GM12878 (cell line): ENCODE measurements around the gene TEX54. TPM values are rescaled to one million over a fixed set of nuclear protein-coding genes. Genes with fewer than 3 reads are reported as not detected.
A peak's percentile ranks its signal among the peaks of the same experiment; 100 is the strongest.

Source experiments
- ATAC-seq: fragments of 200-7000 bp; cut with Tn5 transposase; 3 replicates; pipeline ENCODE4 v1.9.1; 2020; ENCODE audit warnings: mild to moderate bottlenecking, moderate library complexity
- BruUV-seq: library from RNA; stranded (reverse); fragments of 400-500 nt; replicated peaks from 2 replicates; lab custom pipeline; 2021; lab: Mats Ljungman, UMichigan
- CTCF ChIA-PET: fragments of 300-600 bp; sonication (Branson Sonifier 250); formaldehyde crosslinking; extraction: SDS; loops from one replicate; lab custom pipeline; 2021; ENCODE audit warnings: inconsistent platforms; lab: Yijun Ruan, JAX
- POLR2A ChIA-PET: fragments of 350-600 bp; formaldehyde crosslinking; extraction: SDS; loops from one replicate; lab custom pipeline; 2021; ENCODE audit warnings: inconsistent platforms; lab: Charles Lee
- RAD21 ChIA-PET: fragments of 300-600 bp; sonication (Branson Sonifier 250); formaldehyde crosslinking; loops from one replicate; lab custom pipeline; 2023; ENCODE audit warnings: antibody characterized with exemption; ENCODE audit not compliant: unreplicated experiment; lab: Charles Lee
- SMC1A ChIA-PET: fragments of 300-600 bp; sonication (Branson Sonifier 250); formaldehyde crosslinking; loops from one replicate; lab custom pipeline; 2023; ENCODE audit not compliant: unreplicated experiment, uncharacterized antibody; lab: Charles Lee
- DNase-seq: peaks from one replicate; pipeline ENCODE4 v3.0.0-alpha.2; 2011; ENCODE audit warnings: low read depth, low spot score
- FAIRE-seq: peaks from 3 replicates; lab custom pipeline; 2011; peaks lifted over from hg19 to GRCh38; lab: Jason Lieb, UNC
- H2AFZ ChIP-seq: 2 replicates; pipeline ENCODE4 v1.6.0; 2011; ENCODE audit warnings: low read depth, low read length, control low read depth; ENCODE audit not compliant: control insufficient read depth
- H3K27ac ChIP-seq: 2 replicates; pipeline ENCODE4 v1.5.1; 2011; ENCODE audit warnings: control low read depth; ENCODE audit not compliant: control insufficient read depth, insufficient read depth
- H3K27me3 ChIP-seq, 2 experiments: replicated peaks in 1 of 2; 2 replicates each; pipeline versions ENCODE4 v1.6.0 to v1.6.1; 2011; ENCODE audit warnings: low read length in 1 of 2; ENCODE audit not compliant: control insufficient read depth in 2 of 2, insufficient read depth in 2 of 2
- H3K36me3 ChIP-seq, 2 experiments: 2 replicates each; pipeline ENCODE4 v1.5.1; 2011; ENCODE audit warnings: low read length in 1 of 2; ENCODE audit not compliant: control insufficient read depth in 2 of 2, insufficient read depth in 2 of 2
- H3K4me1 ChIP-seq: 2 replicates; pipeline ENCODE4 v1.6.1; 2011; ENCODE audit warnings: mild to moderate bottlenecking, low read length, moderate library complexity, mixed read lengths; ENCODE audit not compliant: control insufficient read depth, insufficient read depth
- H3K4me2 ChIP-seq: 2 replicates; pipeline ENCODE4 v1.6.0; 2011; ENCODE audit warnings: control low read depth; ENCODE audit not compliant: control insufficient read depth, insufficient read depth
- H3K4me3 ChIP-seq: fragments of 200-600 bp; sonication (generic); 2 replicates; pipeline ENCODE4 v1.5.1; 2016
- H3K79me2 ChIP-seq: 2 replicates; pipeline ENCODE4 v1.6.0; 2011; ENCODE audit warnings: low read length; ENCODE audit not compliant: control insufficient read depth, insufficient read depth
- H3K9ac ChIP-seq: 2 replicates; pipeline ENCODE4 v1.8.0; 2011; ENCODE audit warnings: low read length, control low read depth, mixed read lengths; ENCODE audit not compliant: control insufficient read depth, insufficient read depth
- H3K9me3 ChIP-seq: replicated peaks from 3 replicates; pipeline ENCODE4 v1.5.1; 2011; ENCODE audit warnings: mild to moderate bottlenecking, low read length; ENCODE audit not compliant: control insufficient read depth, insufficient read depth
- H4K20me1 ChIP-seq: 2 replicates; pipeline ENCODE4 v1.6.0; 2011; ENCODE audit not compliant: control insufficient read depth, insufficient read depth
- KAT2A ChIP-seq: conservative IDR thresholded peaks from 2 replicates; pipeline ENCODE4 v1.6.1; 2011; ENCODE audit warnings: low read depth, low read length; ENCODE audit not compliant: control insufficient read depth
- NBN ChIP-seq: fragments of 450-650 bp; IDR thresholded peaks from 2 replicates; pipeline ENCODE4 v1.6.1; 2016
- POU2F2 ChIP-seq: IDR thresholded peaks from 3 replicates; pipeline ENCODE4 v1.6.1; 2011; ENCODE audit warnings: low read depth, mild to moderate bottlenecking, low read length, borderline replicate concordance
- RUNX3 ChIP-seq: IDR thresholded peaks from 2 replicates; pipeline ENCODE4 v1.6.1; 2012; ENCODE audit warnings: low read length, inconsistent platforms
- YY1 ChIP-seq: IDR thresholded peaks from 2 replicates; pipeline ENCODE4 v1.6.1; 2011; ENCODE audit warnings: low read depth, mild to moderate bottlenecking, low read length
- ZNF217 ChIP-seq: fragments of 450-650 bp; IDR thresholded peaks from 2 replicates; pipeline ENCODE4 v1.6.1; 2017; ENCODE audit warnings: antibody characterized with exemption, mild to moderate bottlenecking
- ZZZ3 ChIP-seq: IDR thresholded peaks from 2 replicates; pipeline ENCODE4 v1.6.1; 2011; ENCODE audit warnings: low read depth; ENCODE audit not compliant: control insufficient read depth, insufficient read length
- WGBS: methylation state at CpG from one replicate; pipeline ENCODE4 v1.1.6; 2016; ENCODE audit warnings: low lambda C conversion rate; ENCODE audit not compliant: insufficient replicate concordance, insufficient coverage; ENCODE audit errors: missing lambda C conversion rate; 5-methylcytosine and 5-hydroxymethylcytosine counted together
- in situ Hi-C: fragments of 300-500 bp; cut with MboI; formaldehyde crosslinking; loops from 9 replicates; pipeline ENCODE4 v1.14.3; 2018; ENCODE audit warnings: mixed read lengths
- intact Hi-C: fragments of 100-400 bp; cut with micrococcal nuclease; formaldehyde crosslinking; loops from one replicate; pipeline ENCODE4 v1.14.2; 2022; ENCODE audit not compliant: unreplicated experiment
- polyA plus RNA-seq, 11 experiments: library from polyadenylated mRNA; depleted of rRNA in 4 of 11; unstranded in 6 of 11; stranded (reverse) in 5 of 11; fragments of >200 nt; fragmentation: Nextera tagmentation in 4 of 11; fragmentation: Illumina TruSeq in 1 of 11; extraction: Ambion mirVana in 4 of 11; extraction: Trizol in 1 of 11; gene quantifications; 1 replicate in 1 of 11; 2 replicates in 10 of 11; pipeline versions ENCODE4 v1.2.1 to v1.2.3, GENCODE V29; 2011 to 2016; ENCODE audit warnings: inconsistent platforms in 2 of 11, missing spikeins in 2 of 11, low read depth in 1 of 11
- total RNA-seq, 4 experiments: library from RNA; depleted of rRNA in 3 of 4; stranded (reverse); fragments of >200 nt in 3 of 4; fragmentation: Illumina TruSeq in 1 of 4; extraction: Trizol in 1 of 4; gene quantifications; 2 replicates each; pipeline versions ENCODE4 v1.2.1 to v1.2.3, GENCODE V29; 2013 to 2021
- TF ChIP-seq, protein P1 (sequence below): fragments of 150-350 bp; IDR thresholded peaks from 2 replicates; pipeline ENCODE4 v1.6.1; 2016; ENCODE audit warnings: low read depth, low read length
- TF ChIP-seq, protein P2 (sequence below): fragments of 450-650 bp; conservative IDR thresholded peaks from 2 replicates; pipeline ENCODE4 v1.6.1; 2017; ENCODE audit warnings: mild to moderate bottlenecking, moderate library complexity

Gene TEX54
- total and polyA plus RNA-seq, 10 of the 15 experiments (the other 5 are each of a cell fraction or from before 2014, with no cell fraction given), result 0.38 to 0.68 (median 0.51) TPM; not detected in 7

DNA sequence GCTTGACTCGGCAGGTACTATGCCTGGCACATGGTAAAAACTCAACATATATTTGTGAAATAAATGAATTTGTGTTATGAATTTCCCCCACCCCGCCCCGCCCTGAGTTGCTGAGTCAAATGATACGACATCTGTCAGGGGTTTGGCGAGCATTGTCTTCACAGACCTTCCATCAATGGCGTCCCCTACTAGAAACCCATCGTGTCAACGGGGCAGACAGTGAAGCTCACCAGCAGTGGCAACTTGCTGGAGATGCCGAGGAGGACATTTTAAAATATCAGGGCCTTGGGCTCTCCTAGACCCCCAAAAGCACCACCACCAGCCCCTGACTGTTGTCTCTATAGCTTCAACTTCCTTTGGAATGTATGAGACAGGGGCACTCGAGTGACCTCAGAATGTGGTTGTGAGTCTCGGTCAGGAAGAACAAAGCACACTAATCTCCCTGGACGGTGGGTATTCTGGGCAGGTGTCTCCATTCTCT is 26.6 kb downstream of the TEX54 start:
- intact Hi-C loops, result loop anchor here (1.0 to 2.0 kb wide), 2 partner anchors 19 to 79 kb away; partner anchors contain the start of genes HNRNPUL2 and TMEM179B
- peak overlapping the region; percentile 86 for H3K27ac ChIP-seq
- H3K9ac ChIP-seq, result peak overlapping the region; percentile 95
- H2AFZ ChIP-seq, result peak overlapping the region; percentile 94
- ATAC-seq (peak; percentile 60), FAIRE-seq (no peak), DNase-seq (no peak)
- peaks cover 25% of the 10 kb centered on the region for H3K79me2 ChIP-seq
- no peaks in the 10 kb centered on the region for H4K20me1 ChIP-seq
- POLR2A ChIA-PET, result interaction anchor here (0.6 to 2.2 kb wide), 21 partner anchors 8 to 141 kb away, joined by 3 to 17 read pairs (median 5); partner anchors contain the start of genes C11orf98, CSKMT, STX5 and TAF6L
- BruUV-seq, result no TSS peak
- H3K4me2 ChIP-seq, result peak overlapping the region; percentile 91
- 8% methylated on average over 12 of the region's 12 CpGs for WGBS
- SMC1A ChIA-PET, result interaction anchor here (0.8 to 2.1 kb wide), 9 partner anchors 10 to 76 kb away, joined by 3 to 10 read pairs (median 4); partner anchors contain the start of gene STX5
- peaks cover 6 to 19% of the 10 kb centered on the region in 2 experiments for H3K36me3 ChIP-seq
- H3K4me1 ChIP-seq, result peaks cover 16% of the 10 kb centered on the region
- peak overlapping the region; percentile 85 for H3K4me3 ChIP-seq
- TF ChIP-seq RUNX3, result peak; percentile 26
- TF ChIP-seq, protein P1, sequence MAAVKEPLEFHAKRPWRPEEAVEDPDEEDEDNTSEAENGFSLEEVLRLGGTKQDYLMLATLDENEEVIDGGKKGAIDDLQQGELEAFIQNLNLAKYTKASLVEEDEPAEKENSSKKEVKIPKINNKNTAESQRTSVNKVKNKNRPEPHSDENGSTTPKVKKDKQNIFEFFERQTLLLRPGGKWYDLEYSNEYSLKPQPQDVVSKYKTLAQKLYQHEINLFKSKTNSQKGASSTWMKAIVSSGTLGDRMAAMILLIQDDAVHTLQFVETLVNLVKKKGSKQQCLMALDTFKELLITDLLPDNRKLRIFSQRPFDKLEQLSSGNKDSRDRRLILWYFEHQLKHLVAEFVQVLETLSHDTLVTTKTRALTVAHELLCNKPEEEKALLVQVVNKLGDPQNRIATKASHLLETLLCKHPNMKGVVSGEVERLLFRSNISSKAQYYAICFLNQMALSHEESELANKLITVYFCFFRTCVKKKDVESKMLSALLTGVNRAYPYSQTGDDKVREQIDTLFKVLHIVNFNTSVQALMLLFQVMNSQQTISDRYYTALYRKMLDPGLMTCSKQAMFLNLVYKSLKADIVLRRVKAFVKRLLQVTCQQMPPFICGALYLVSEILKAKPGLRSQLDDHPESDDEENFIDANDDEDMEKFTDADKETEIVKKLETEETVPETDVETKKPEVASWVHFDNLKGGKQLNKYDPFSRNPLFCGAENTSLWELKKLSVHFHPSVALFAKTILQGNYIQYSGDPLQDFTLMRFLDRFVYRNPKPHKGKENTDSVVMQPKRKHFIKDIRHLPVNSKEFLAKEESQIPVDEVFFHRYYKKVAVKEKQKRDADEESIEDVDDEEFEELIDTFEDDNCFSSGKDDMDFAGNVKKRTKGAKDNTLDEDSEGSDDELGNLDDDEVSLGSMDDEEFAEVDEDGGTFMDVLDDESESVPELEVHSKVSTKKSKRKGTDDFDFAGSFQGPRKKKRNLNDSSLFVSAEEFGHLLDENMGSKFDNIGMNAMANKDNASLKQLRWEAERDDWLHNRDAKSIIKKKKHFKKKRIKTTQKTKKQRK, result no peak
- TF ChIP-seq, protein P2, sequence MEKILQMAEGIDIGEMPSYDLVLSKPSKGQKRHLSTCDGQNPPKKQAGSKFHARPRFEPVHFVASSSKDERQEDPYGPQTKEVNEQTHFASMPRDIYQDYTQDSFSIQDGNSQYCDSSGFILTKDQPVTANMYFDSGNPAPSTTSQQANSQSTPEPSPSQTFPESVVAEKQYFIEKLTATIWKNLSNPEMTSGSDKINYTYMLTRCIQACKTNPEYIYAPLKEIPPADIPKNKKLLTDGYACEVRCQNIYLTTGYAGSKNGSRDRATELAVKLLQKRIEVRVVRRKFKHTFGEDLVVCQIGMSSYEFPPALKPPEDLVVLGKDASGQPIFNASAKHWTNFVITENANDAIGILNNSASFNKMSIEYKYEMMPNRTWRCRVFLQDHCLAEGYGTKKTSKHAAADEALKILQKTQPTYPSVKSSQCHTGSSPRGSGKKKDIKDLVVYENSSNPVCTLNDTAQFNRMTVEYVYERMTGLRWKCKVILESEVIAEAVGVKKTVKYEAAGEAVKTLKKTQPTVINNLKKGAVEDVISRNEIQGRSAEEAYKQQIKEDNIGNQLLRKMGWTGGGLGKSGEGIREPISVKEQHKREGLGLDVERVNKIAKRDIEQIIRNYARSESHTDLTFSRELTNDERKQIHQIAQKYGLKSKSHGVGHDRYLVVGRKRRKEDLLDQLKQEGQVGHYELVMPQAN, result no peak
- no peak for TF ChIP-seq KAT2A
- TF ChIP-seq NBN, result no peak
- peak; percentile 85 for TF ChIP-seq YY1
- no peak for TF ChIP-seq POU2F2
- no peak for TF ChIP-seq ZZZ3
- TF ChIP-seq ZNF217, result no peak
- RAD21 ChIA-PET, result interaction anchor here (0.9 to 2.0 kb wide), 9 partner anchors 18 to 141 kb away, joined by 3 to 9 read pairs (median 4); partner anchors contain the start of genes C11orf98, CSKMT, POLR2G and STX5
- in situ Hi-C loops, result no loop called here
- H3K27me3 ChIP-seq, result no peaks in the 10 kb centered on the region
- CTCF ChIA-PET, result interaction anchor here (0.9 to 1.9 kb wide), 6 partner anchors 10 to 125 kb away, joined by 3 to 15 read pairs (median 3); no protein-coding TSS in a partner anchor
- no peaks in the 10 kb centered on the region for H3K9me3 ChIP-seq
